GM12874 (cell line): ENCODE measurements around the gene TIPARP.

Experiments used
- TF ChIP-seq, protein P1 (sequence below): IDR thresholded peaks from 2 replicates; pipeline ENCODE4 v1.5.1; 2011; ENCODE audit warnings: low read depth, mild to moderate bottlenecking, control low read depth, low read length, moderate library complexity; ENCODE audit not compliant: insufficient read depth

Gene TIPARP

DNA sequence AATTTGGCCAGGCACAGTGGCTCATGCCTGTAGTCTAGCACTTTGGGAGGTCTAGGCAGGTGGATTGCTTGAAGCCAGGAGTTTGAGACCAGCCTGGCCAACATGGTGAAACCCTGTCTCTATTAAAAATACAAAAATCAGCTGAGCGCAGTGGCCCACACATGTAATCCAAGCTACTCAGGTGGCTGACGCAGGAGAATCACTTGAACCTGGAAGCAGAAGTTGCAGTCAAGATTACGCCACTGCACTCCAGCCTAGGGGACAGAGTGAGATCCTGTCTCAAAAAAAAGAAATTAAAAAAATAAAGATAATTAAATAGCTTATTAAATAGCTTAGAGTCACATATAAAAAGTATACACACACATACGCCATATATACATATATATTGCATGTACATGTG, 3.7 kb upstream of the TIPARP start:
- TF ChIP-seq, protein P1, sequence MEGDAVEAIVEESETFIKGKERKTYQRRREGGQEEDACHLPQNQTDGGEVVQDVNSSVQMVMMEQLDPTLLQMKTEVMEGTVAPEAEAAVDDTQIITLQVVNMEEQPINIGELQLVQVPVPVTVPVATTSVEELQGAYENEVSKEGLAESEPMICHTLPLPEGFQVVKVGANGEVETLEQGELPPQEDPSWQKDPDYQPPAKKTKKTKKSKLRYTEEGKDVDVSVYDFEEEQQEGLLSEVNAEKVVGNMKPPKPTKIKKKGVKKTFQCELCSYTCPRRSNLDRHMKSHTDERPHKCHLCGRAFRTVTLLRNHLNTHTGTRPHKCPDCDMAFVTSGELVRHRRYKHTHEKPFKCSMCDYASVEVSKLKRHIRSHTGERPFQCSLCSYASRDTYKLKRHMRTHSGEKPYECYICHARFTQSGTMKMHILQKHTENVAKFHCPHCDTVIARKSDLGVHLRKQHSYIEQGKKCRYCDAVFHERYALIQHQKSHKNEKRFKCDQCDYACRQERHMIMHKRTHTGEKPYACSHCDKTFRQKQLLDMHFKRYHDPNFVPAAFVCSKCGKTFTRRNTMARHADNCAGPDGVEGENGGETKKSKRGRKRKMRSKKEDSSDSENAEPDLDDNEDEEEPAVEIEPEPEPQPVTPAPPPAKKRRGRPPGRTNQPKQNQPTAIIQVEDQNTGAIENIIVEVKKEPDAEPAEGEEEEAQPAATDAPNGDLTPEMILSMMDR: no peak

DNA sequence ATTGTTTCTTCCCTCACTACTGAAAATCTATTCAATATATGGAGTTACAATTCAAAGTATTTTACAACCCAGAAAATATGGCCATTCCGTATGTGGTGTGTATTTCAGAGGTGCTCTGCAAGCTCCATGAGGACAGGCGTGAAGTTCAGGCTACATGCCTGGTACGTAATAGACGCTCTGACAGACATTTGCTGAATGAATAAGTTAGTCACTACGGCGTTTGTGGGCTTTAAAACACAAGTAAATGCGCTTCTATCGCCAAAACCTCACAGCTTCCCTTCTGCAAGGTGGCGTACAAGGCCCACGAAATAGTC, 701 bp upstream of the TIPARP start:
- TF ChIP-seq, protein P1: no peak

DNA sequence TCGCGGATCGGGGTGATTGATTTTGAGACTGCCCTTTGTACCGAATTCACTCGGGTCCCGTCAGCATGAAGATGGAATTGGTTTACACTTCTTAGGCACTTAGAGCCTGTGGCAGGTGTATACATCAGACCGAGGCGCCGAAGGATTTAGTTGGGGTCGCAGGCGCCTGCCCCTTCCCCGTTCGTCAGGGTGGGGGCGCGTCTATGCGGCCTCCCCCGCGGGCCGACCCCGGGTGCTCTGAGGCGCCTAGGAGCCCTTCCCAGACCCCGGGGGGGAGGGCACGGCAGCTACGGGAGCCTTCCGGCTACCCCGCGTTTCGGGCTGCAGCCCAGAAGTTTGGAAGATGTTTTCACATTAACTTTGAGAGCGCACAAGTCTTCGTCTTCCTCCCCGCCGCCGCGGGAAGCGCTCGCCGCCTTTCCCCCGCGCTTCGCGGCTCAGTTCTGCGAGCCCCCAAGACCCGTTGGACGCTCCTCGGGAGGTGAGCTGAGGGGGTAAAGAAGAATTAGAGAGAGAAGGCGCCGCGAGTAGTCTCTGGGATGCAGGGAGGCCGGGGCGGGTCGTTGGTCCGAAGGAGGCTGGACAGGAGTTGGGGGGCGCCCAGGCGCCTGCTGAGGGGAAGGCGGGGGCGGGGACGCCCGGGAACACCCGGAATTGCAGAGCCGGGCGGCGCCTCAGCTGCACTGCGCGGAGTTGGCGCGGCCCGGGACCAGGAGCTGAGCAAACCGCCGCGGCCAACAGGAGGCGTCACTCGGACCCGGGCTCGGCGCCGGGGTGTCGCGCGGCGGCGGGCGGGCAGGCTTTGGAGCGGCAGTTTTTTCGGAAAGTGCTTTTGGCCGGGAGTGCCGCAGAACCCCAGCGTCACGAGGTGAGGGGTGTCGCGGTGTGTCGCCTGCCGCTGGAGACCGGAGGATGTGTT, 780 bp downstream of the TIPARP start:
- TF ChIP-seq, protein P1: peak; percentile 59

DNA sequence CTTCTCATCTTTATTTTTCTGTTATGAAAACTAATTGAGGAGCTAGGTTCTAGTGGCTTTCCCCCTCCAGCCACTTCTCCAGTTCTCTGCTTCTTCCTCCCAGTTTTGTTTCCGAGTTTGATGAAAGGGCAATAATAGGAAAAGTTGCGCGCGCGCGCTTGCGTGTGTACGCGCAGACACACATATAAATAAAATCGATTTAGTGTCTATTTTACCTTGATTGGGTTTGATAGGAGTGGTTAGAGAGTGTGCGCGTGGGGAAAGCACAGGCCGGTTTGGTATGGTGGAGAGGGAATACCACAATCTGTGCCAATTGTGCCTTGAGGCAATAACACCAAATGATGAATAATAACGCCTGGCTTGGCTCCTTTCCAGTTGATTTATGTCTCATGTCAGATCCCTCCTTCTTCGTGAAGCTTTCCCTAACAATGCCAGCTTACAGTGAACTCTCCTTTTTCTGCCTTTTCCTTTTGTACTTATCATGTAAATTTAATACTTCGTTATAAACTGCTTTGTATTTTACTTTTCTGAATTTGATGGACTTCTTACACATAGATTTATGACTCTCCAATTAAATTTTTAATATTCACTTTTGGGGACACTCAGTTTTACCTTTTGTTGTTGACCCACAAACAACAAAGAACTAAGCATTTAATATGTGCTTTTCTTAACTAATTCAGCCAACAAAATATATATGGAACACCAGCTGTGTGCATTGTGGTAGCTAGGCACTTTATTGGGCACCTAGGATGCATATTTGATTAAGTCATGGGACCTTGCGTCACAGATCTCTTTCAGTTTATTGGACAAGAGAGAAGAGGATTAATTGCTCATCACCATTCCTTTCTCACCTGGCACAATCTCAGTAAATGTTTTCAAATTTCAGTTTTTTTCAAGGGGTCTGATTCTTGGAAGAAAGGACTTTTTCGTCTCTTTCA, 1.7 kb downstream of the TIPARP start:
- TF ChIP-seq, protein P1: no peak

DNA sequence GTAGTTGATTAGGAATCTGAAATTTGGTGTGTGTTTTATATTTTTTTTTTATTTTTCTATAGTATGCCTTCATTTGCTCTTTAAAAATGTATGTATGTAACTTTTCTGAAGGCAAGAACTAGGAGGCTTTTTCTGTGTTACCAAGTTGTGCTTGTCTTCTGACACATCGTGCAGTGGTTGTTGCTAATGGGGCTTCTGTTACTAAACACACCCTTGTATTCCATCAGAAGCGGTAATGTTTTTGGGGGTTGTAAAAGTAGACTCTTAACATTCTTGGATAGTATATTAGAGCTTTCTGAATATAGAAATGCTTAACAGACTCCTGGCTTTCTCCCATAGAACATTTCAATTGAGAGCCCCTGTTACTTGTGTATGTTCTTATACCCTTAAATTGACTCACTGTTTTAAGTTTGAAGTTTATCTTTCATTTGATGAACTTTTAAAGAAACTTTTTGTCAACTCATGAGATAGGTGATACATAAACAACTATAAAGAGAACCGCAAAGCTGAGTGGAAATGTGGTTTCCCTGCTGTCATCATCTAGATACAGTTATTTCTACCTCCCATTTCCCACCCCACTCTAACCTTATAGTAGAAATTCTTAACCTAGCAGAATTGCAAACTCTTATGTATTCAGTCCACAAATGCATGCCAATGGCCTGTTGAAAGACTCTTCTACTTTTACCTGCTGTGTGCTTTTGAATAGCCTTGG, 2.5 kb downstream of the TIPARP start:
- TF ChIP-seq, protein P1: no peak

DNA sequence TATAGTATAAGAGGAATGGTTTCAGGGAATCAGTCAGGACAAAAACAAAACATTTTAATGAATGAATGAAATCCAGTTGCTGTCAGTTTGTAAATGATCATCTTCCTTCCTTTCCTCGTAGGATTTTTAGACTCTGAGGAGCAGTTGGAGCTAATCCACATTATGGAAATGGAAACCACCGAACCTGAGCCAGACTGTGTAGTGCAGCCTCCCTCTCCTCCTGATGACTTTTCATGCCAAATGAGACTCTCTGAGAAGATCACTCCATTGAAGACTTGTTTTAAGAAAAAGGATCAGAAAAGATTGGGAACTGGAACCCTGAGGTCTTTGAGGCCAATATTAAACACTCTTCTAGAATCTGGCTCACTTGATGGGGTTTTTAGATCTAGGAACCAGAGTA, 3.1 kb downstream of the TIPARP start:
- TF ChIP-seq, protein P1: no peak

DNA sequence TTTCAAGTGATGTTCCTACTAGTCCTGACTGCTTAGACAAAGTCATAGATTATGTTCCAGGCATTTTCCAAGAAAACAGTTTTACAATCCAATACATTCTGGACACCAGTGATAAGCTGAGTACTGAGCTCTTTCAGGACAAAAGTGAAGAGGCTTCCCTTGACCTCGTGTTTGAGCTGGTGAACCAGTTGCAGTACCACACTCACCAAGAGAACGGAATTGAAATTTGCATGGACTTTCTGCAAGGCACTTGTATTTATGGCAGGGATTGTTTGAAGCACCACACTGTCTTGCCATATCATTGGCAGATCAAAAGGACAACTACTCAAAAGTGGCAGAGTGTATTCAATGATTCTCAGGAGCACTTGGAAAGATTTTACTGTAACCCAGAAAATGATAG, 3.8 kb downstream of the TIPARP start:
- TF ChIP-seq, protein P1: no peak
